CD4-positive, alpha-beta T cell treated with Interferon alpha-2 for 1 hour (primary cell): ENCODE data around the gene TBC1D5.

Experiments used
- DNase-seq, 2 donors: peaks; one replicate each; pipeline ENCODE4 v3.0.0-alpha.2; 2020 to 2022

TBC1D5 gene

DNA sequence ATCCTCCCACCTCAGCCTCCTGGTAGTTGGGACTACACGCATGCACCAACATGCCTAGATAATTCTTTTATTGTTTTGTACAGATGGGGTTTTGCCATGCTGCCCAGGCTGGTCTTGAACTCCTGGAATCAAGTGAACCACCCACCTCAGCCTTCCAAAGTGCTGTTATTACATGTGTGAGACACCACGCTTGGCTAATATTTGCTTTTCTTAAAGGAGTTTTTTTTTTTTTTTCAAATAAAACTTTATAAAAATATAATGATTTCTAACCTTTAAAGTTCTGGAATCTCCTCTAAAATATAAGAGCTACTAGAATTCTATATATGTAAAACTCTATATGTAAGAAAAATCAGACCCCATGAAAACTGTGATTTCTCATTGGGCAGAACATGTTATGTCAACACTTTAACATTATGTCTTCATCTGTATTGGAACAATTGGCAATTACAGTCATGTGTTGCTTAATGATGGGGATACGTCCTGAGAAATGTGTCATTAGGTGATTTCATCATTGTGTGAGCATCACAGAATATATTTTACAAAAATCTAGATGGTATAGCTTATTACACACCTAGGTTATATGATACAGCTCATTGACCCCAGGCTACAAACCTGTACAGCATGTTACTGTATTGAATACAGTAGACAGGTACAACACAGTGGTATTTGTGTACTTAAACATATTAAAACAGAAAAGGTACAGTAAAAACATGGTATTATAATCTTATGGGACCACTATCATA is 480.6 kb downstream of the TBC1D5 start:
- no peak for DNase-seq

DNA sequence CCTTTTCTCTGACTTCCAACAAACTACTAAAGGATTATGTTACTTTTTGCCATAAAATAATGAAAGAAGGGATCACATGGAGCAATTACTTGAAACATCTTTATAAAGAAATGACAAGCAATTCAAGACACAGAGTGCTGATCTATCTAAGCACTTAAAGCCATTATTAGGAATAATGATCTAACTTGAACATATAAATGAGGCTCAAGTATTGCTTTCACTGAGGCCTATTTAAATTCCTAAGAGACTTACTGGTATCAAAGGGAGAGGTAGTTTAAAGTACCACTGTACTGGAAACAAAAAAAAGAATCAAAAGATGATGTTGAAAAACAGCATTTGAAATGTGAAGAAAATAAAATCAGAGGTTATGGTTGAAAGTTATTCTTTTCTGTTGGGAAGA is 482.2 kb downstream of the TBC1D5 start:
- no peak for DNase-seq

DNA sequence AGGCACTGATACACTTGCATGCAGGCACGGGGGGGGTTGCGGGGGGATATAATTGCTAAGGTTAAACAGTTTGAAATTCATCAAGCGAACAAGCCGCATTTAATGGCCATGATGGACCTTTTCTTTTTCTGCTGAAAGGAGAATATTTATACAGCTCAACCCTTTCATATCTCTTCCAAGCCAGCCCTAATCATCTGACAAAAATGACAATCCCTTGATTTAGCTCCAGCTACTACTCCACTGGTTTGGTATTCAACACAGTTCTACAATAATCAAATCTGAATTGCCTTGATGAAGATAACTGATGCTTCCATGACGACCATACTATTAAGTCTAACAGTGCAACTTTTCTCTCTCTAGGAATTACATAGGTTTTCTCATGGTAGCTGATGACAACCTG is 482.7 kb downstream of the TBC1D5 start:
- DNase-seq, result no peak

DNA sequence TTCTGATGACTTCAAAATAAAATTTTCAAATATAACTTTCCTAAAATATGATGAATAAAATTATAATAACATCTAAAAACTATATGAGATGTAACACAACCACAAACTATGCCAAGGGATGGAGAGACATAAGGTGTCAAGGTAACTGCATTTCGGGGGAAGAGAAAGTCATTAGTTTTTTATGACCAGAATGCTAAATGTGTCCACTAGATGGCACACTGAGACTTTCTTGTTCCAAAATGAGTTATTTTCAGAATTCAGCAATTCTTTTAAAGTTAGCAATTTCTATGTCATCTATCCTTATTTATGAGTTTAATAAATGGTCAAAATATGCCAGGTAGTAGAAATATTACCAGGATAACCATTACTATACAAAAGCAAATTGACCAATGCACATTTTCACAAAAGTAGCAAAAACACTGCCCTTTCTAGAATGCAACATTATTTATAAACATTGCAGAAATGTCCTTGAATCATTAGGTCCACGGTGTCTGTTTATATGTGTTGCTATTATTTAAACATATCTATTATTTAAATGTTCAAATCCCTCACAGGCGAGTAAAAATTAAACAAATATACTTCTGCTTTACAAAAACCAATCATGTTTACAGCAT is 483.5 kb downstream of the TBC1D5 start:
- peak in 1 of 2 donors; percentile 59 for DNase-seq

DNA sequence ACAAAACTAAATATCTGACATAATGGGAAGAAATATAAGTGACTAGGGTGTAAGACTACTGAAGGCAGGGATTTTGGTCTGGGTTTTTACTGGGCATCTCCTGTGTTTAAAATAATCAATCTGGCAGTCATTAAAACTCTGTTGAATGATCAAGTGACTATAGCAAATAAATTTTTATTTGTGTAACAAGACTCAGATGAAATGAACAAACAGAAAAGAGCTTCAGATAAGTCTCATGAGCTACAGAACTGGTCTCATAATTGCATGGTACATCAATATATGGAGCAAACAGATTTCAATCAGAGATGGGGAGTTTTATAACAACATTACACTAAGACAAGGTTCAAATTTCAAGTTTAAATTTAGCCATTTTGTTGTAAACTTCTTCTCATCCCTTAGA is 485.2 kb downstream of the TBC1D5 start:
- DNase-seq, result no peak

DNA sequence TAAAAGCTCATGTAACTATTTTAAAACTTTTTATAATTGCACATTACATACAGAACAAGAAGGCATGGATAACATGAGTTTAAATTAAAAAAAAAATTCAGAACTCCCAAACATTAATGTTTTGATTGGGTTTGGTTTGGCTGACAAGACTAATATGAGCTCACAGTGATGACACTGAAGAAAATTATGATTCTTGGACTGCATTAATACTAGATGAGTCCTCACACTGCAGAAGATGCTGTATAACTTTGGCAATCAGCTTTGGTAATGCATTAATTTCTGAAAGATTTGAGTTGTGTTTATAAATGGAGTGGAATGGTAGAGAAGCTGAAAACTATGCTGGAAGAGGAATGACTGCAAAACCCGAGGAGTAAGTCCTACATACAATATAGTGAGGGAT is 498.8 kb downstream of the TBC1D5 start:
- no peak for DNase-seq

DNA sequence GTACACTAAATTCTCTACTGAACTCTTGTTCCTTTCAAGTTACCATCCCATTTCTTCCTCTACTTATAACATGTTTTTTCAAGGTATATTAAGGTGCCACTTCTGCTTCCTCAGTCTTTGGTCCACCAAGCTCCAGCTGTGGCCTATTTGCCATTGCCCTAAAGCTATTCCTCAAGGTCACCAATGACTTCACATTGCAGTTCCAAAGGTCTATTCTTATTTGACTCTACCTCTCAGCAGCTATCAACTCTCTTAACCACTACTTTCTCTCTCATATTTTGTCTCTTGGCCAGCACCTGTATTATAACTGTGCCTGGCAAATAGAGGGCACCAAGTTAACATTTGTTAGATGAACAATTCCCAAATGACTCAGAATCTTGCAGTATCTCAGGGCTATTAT is 503.0 kb downstream of the TBC1D5 start:
- no peak for DNase-seq

DNA sequence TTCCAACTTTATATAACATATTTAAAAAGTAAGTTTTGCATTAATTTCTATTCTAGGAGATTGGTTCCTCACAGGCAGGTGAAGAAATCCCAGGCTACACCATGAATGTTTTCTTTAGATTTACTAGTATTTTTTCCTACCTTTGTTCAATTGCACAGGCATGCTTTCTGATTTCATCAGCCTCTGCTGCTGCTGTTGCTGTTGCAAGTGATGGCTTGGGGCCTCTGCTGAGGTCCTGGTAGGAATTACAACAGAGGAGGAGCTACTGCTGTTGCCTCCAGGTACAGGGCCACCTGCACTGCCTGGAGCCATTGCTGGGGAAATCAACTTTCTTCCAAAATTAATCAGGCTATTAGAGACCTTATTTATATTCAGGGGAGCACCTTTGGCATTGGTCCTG is 504.4 kb downstream of the TBC1D5 start:
- no peak for DNase-seq

DNA sequence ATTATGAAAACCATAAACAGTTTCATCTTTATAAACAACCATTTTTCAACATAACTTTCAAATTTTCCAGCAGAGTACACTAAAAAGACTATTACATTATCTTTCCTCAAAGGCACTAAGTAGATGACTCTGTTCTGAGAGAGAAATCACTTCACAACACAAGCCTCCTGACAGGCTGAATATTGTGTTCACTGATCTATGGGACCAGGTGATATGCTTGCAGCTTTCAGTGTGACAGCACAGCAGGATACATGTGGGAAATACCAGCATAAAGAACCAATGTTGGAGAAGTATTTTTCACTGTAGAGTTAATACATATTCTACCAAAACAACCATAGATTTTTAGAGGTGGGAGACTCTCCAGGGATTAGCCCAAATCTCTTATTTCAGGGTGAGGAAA is 507.1 kb downstream of the TBC1D5 start:
- no peak for DNase-seq

DNA sequence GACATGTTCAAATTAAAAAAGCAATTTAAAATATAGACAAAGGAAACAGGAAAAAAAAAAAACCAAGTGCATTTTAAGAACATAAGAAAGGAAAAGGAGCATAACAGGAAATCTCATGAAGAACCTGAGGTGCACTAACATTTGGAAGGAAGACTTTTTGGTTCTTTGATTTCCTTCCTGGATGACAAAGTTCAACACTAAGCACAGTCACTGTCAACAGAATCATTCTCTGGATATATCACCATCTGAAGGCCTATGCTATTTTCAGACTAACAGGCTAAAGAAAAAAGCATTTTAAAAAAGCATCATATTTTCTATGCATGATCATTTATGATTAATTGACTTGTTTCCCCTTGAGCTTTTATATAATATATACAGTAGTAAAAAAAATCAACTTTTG is 508.0 kb downstream of the TBC1D5 start:
- DNase-seq, result no peak

DNA sequence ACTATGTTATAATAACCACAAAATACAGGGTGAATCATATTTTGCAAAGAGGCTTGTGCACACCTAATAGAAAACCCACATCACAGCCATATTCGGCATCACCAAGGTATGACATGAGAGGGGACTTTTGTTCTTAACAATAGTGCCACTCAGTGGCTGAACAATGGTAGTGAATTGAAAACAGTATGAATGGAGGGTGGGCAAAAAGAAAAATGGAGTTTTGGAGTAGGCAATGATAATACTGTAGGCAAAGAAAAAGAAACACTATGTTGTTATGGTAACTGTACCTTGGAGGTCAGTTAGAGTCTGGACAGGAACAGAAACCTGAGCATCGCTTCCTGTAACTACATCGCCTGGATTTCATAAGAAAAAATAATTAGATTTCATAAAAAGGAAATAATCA is 509.0 kb downstream of the TBC1D5 start:
- peak; percentile 34 to 76 for DNase-seq

DNA sequence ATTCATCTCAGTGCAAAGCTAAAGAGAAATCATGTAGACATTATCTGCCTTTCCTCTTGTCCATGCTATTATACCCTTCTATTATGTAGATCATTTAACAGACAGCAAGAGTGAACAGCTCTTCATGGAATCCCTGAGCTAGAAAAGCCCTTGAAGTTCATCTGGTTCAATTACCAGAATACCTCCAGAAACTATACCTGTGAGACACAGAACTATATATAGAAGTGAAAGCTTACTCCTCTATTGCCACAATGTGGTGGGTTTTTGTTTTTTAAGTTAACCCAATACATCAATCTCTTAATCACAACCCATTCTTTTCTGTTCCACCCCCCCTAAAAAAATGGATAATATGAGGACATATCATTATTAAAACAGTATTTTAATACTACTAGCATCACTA is 510.0 kb downstream of the TBC1D5 start:
- DNase-seq, result no peak

DNA sequence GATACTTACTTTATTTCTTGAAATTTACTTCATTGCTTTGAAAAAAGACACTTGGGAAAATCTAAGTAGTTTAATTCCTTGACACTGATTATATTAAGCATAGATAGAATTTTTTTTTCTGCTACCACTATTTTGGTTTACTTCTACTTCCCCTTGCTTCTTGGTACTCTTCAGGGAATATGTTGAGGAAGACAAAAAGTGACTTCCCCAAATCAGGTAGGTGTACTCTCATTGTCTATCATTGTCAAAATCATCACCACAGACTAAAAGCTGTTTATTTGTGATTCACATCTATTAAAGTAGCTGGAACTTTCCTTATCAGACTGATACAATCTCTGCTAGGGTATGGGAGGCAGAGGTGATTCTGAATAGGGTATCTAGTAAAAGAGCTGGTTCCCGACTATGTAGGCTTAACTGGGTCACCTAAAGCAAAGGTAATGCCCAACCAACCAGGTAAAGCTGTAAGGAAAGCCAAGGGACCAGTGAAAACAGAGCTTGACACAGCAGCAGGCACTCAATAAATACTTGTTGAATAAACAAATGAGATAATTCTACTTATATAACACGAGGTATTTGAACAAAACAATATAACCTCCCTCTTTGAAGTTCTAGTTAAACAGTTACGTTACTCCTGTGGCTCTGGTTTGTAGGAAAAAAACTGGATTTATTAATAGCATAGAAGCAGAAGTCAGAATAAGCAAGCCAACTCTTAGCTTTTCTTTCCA is 510.7 kb downstream of the TBC1D5 start:
- DNase-seq, result no peak

DNA sequence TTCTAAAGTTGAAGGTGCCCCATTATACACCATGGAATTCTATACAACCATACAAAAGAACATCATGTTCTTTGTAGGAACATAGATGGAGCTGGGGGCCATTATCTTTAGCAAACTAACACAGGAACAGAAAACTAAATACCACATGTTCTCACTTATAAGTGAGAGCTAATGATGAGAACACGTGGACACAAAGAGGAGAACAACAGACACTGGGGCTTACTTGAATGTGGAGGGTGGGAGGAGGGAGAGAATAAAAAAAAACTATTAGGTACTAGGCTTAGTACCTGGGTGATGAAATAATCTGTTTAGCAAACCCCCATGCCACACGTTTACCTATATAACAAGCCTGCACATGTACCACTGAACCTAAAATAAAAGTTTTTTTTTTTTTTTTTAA is 515.0 kb downstream of the TBC1D5 start:
- DNase-seq, result no peak

DNA sequence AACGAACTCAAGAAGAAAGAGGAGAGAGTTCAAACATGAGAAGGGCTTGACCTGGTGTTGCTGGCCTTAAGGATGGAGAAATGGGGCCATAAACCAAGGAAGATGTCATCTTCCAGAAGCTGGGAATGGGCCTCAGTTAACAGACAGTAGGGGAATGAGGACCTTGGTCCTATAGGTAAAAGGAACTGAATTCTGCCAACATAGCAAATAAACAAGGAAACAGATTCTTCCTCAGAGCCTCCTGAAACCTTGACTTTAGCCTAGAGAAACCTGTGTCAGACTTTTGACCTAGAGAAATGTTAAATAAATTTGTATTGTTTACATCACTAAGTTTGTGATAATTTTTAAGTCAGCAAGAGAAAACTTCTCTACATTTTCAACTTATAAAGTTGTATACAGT is 520.9 kb downstream of the TBC1D5 start:
- DNase-seq, result no peak

DNA sequence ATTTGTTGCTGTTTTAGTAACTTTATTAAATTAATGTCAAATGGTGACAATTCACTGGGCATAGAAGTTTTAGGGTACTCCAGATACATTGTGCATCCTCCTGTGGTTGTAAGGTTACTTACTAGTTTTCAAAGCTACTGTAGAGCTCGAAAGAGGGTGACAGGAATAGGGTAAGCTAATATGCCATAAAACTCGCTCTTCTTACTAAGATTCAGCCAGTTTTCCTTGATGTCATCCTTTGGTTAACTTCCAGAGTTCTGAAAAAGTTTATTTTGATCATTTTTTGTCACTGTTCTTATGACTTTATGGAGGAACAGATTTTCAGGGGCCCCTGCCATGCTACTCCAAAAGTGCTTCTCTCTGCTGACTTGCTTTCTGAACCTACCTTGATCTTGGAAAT is 522.8 kb downstream of the TBC1D5 start:
- no peak for DNase-seq

DNA sequence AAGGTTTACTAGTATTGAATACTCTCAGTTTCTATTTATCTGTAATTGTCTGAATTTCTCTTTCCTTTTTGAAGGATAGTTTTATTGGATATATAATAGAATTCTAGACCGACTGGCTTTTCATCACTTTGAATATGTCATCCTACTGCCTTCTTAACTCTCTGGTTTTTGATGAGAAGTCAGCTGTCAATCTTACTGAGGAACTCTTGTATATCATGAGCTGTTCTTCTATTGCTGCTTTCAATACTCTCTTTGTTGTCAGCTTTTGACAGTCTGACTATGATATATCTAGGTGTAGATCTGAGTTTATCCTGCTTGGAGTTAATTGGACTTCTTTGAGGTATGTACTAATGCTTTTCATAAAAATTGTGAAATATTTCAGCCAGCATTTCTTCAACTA is 523.8 kb downstream of the TBC1D5 start:
- DNase-seq, result no peak

DNA sequence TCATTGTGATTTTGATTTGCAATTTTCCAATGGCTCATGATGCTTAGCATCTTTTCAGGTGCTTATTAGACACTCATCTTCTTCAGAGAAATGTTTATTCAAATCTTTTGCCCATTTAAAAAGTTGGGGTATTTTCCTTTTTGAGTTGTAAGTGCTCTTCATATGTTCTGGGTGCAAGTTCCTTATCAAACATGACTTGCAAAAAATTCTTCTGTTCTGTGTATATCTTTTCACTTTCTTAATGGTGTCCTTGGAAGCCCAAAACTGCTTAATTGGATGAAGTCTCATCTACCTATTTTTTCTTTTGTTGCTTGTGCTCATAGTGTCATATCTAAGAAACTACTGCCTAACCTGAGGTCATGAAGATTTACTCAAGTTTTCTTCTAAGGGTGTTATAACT is 524.8 kb downstream of the TBC1D5 start:
- no peak for DNase-seq

DNA sequence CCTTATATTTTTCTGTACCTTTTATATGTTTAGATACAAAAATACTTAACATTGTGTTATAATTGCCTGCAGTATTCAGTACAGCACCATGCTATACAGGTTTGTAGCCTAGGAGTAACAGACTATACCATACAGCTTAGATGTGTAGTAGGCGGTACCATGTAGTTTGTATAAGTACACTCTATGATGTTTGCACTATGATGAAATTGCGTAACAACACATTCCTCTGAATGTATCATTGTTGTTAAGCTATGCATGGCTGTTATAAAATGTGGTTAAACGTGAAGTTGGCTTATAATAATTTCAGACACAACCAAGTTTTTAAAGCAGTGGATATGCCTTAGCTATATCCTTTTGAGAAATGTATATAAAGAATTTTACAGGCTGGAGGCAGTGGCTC is 529.3 kb downstream of the TBC1D5 start:
- no peak for DNase-seq

DNA sequence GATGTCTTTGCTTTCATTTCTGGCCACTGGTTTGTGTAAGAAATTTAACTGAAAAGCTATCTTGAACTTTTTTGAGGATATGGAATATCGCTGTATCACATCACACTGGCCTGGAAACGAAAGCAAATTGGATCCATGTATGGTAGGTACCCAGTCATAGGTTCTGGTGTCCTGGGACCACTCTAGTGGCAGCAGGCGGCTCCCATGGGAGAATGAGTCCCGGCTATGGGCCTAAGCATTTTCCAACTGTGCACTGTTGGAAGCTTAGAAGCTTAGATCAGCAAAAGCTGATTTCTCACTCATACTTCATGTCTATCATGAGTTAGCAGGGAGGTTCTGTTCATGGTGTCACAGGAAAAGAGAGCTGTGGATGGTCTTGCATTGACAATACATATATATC is 534.5 kb downstream of the TBC1D5 start:
- no peak for DNase-seq

DNA sequence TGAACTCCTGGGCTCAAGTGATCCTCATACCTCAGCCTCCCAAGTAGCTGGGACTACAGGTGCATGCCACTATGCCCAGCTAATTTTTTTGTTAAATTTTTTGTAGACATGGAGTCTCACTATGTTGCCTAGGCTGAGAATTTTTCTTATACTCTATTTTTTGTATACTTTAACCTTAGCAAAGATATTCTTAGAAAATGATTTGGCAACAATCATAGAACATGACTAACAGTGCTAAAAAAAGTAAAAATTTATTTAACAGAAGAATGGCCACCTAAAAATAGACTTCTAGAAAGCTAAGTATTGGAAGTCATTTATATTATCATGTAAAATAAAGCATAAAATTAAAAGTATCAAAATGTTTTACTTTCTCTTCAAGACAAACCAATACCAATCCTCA is 535.4 kb downstream of the TBC1D5 start:
- no peak for DNase-seq

DNA sequence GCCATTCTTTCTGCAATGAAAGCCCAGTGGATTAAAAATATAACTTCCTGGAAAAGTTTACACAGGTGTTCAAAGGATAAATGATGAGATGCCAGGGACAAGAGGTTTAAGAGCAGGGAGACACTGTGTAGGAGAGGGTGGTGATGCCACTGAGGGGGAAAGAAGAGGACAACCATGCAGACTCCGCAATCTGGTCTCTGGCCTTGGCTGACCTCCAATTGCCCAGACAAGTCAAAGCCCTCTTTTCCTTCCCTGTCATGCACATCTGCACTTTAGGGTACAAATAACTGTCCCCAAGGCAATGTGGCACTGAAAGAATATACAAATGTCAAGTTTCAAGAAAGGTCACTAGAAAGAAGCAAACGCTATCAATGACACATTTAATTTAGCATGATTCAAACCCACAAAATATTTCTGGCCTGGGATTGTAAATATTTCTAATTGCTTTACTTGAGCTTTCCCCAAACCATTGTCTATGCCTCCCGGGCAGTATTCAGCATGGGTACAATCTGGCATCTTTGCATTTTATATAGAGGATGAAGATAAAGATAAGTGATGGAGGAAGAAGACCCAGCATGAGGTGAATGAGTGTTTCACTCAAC is 538.3 kb downstream of the TBC1D5 start:
- no peak for DNase-seq

DNA sequence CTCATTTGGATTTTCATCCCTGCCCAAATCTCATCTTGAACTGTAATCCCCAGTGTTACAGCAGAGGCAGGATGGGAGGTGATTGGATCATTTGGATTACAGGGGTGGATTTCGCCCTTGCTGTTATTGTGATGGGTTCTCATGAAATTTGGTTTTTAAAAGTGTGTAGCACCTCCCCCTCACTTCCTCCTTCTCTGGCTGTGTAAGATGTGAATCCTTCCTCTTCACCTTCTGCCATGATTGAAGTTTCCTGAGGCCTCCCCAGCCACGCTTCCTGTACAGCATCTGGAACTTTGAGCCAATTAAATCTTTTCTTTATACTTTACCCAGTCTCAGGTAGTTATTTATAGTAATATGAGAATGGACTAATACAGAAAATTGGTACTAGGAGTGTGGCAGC is 540.9 kb downstream of the TBC1D5 start:
- no peak for DNase-seq
